ENCODE data around the gene PDSS2.
"Not testable (repeated sequence)": the region's sequence is repeated elsewhere in the genome, so short reads cannot be mapped to it uniquely, and the experiment has no call there.

PDSS2 gene

GRCh38 chr6:107413966-107414645 is 45.3 kb downstream of the PDSS2 start:
- DNase-seq: no peak

- no peak for DNase-seq
Observed at GRCh38 chr6:107411161-107411560, 48.2 kb downstream of the PDSS2 start.

- DNase-seq: no peak
Observed at GRCh38 chr6:107409942-107410341, 49.4 kb downstream of the PDSS2 start.

- no peak for DNase-seq
Observed at GRCh38 chr6:107408714-107409113, 50.6 kb downstream of the PDSS2 start.

- no peak for DNase-seq
Observed at GRCh38 chr6:107405002-107405401, 54.4 kb downstream of the PDSS2 start.

- no peak for DNase-seq
Observed at GRCh38 chr6:107402533-107402932, 56.8 kb downstream of the PDSS2 start.

- DNase-seq: no peak
Observed at GRCh38 chr6:107401573-107401972, 57.8 kb downstream of the PDSS2 start.

- DNase-seq: no peak
Observed at GRCh38 chr6:107400616-107401147, 58.7 kb downstream of the PDSS2 start.

- no peak for DNase-seq
Observed at GRCh38 chr6:107399935-107400334, 59.4 kb downstream of the PDSS2 start.

GRCh38 chr6:107398001-107398400 is 61.4 kb downstream of the PDSS2 start:
- no peak for DNase-seq

GRCh38 chr6:107396211-107396610 is 63.2 kb downstream of the PDSS2 start:
- DNase-seq: no peak

- no peak for DNase-seq
Observed at GRCh38 chr6:107392069-107392468, 67.3 kb downstream of the PDSS2 start.

- no peak for DNase-seq
Observed at GRCh38 chr6:107390685-107391435, 68.5 kb downstream of the PDSS2 start.

GRCh38 chr6:107390056-107390455 is 69.3 kb downstream of the PDSS2 start:
- no peak for DNase-seq

GRCh38 chr6:107386904-107387303 is 72.5 kb downstream of the PDSS2 start:
- DNase-seq: no peak

GRCh38 chr6:107386340-107386739 is 73.0 kb downstream of the PDSS2 start:
- no peak for DNase-seq

GRCh38 chr6:107383705-107384104 is 75.7 kb downstream of the PDSS2 start:
- DNase-seq: no peak

GRCh38 chr6:107374264-107374663 is 85.1 kb downstream of the PDSS2 start:
- DNase-seq: no peak

GRCh38 chr6:107369493-107369892 is 89.9 kb downstream of the PDSS2 start:
- DNase-seq: no peak

GRCh38 chr6:107368471-107368870 is 90.9 kb downstream of the PDSS2 start:
- DNase-seq: no peak

GRCh38 chr6:107364173-107364572 is 95.2 kb downstream of the PDSS2 start:
- DNase-seq: not testable (repeated sequence)

GRCh38 chr6:107361753-107362604 is 97.4 kb downstream of the PDSS2 start:
- no peak for DNase-seq

- no peak for DNase-seq
Observed at GRCh38 chr6:107360476-107360875, 98.9 kb downstream of the PDSS2 start.

Data from NCI-H1436 (cell line).